RPMI7951 (cell line): ENCODE results near the gene COL8A2. TPM values are rescaled to one million over a fixed set of nuclear protein-coding genes. Genes with fewer than 3 reads are reported as not detected.
A peak's percentile ranks its signal among the peaks of the same experiment; 100 is the strongest.

Experiments used
- DNase-seq: peaks from one replicate; pipeline ENCODE4 v3.0.0-alpha.2; 2012; ENCODE audit warnings: low read depth
- total RNA-seq: library from RNA; depleted of rRNA; stranded (reverse); fragments of >200 nt; shearing (Covaris generic); gene quantifications from 2 replicates; pipeline ENCODE4 v1.2.3, GENCODE V29; 2014

Gene COL8A2
- total RNA-seq, 1 experiment from 2014 or later: 0.96 TPM

GRCh38 chr1:36157973-36158826 lies 33.2 kb upstream of the COL8A2 start:
- DNase-seq: no peak

GRCh38 chr1:36157115-36157903 lies 32.3 kb upstream of the COL8A2 start:
- DNase-seq: peak; percentile 24

- peak; percentile 60 for DNase-seq
These were observed 31.5 kb upstream of the COL8A2 start for GRCh38 chr1:36156329-36157114.

- peak; percentile 85 for DNase-seq
These were observed 30.6 kb upstream of the COL8A2 start, which contains the start of gene MAP7D1 for GRCh38 chr1:36155408-36156328. TSS of gene MAP7D1 (plus strand) at chr1:36156160. CDS start at chr1:36156418, 258 bp downstream.

- DNase-seq: peak; percentile 40
These were observed 29.9 kb upstream of the COL8A2 start for GRCh38 chr1:36154765-36155407.

DNA sequence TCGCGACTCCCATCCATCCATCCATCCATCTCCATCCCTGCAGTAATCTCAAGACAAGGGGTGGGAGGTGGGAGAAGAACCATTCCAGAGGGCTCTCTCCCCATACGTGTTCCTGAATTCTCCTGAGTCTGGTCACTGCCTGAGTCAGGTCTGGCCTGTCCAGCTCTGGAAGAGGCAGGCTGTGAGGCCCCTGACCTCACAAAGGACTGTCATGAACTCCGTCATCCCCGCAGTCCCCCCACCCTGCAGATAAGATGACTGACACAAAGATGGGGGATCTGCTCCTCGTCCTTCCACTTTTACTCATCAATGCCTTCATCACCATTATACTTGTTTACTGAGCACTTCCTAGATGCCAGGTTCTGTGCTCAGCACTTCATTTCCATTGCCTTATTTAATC lies 29.3 kb upstream of the COL8A2 start:
- DNase-seq: no peak

DNA sequence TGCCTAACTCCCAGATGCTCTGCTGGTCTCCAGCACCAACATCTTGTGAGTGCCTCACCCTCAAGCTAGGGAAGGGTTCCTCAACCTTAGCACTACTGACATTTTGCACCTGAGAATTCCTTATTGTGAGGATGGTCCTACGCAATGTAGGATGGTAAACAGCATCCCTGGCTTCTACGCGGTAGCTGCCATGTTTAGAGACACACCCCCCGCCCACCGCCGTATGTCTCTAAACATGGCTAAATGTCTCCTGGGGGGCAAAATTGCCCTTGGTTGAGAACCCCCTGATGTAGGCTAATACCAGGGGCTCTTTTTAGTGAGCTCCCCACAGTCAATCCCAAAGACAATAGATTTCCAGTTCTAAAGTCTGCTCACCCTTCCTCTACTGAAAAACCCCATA lies 28.5 kb upstream of the COL8A2 start:
- no peak for DNase-seq

GRCh38 chr1:36151845-36152203 lies 26.8 kb upstream of the COL8A2 start:
- DNase-seq: peak; percentile 35

DNA sequence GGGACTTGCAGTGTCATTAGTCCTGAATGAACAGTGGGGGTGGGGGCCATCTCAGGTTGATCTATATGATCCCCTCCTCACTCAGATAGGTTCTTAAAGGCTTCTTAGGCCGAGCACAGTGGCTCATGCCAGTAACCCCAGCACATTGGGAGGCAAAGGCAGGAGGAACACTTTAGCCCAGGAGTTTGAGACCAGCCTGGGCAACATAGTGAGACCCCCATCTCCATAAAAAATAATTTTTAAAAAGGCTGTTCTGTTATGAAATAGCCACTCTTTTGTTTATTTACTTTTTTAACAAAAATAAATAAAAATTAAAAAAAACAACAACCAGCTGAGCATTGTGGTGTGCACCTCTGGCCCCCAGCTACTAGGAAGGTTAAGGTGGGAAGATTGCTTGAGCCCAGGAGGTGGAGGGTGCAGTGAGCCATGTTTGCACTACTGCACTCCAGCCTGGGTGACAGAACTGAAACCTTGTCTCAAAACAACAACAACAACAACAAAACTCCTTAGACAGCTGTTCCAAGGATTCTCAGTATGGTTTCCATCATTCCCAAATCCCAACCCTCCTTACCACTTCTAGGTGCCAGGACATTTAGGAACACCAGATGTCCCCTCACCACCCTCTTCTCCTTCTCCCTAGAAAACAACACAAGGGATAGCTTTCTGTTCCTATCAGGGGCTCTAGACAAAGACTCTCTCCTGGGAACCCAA lies 26.3 kb upstream of the COL8A2 start:
- no peak for DNase-seq

DNA sequence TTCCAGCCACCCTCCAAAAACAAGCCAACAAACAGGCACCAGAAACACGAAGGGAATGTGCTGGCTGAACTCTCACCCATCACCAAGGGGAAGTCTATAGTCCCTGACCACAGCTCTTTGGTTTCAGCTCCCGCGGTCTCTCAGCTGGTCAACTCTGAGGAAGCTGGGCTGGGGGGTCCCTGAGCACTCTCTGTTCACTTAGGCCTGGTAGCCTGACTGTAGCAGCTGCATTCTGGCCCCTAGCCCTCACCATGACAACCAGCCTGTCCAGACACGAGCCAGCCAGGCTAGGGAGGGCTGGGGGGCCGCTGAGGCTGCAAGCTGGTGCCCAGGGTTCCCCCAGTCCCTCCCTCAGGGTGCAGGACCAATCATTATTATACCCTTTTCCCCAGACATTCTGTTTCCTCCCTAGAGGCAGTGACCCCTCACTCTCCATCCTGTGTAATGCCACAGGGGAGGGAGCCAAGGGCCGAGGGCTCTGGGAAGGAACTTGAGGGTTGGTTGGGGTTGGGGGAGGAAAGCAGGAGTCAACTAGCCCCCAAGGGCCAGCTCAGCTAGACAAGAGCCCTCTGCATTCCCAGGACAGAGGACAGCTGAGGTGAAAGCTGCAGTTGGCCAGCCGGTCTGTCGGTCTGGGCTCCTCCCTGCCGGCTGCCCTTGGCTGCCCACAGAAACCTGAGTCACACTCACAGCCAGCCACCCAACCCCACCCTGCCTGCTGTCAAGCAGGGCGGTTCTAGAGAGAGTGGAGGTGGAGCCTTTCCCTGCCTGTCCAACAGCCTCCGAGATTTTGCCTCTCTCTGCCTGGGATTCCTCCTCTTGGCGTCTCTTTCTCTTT lies 25.5 kb upstream of the COL8A2 start:
- peak; percentile 98 for DNase-seq

DNA sequence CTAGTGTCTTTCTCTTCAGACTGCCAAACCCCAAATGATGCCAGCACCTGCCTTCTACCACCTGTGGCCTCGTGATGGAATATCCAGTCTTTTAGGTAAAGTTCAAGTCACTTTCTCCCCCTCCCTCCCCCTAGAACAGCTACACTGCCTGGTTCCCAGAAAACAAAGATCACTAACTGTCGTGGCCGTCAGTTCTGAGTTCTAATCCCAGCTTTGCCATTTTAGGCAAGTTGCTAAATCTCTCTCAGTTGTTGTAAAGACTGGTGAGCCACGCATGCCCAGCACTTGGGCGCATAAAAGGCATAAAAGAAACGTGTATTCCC lies 24.9 kb upstream of the COL8A2 start:
- no peak for DNase-seq

DNA sequence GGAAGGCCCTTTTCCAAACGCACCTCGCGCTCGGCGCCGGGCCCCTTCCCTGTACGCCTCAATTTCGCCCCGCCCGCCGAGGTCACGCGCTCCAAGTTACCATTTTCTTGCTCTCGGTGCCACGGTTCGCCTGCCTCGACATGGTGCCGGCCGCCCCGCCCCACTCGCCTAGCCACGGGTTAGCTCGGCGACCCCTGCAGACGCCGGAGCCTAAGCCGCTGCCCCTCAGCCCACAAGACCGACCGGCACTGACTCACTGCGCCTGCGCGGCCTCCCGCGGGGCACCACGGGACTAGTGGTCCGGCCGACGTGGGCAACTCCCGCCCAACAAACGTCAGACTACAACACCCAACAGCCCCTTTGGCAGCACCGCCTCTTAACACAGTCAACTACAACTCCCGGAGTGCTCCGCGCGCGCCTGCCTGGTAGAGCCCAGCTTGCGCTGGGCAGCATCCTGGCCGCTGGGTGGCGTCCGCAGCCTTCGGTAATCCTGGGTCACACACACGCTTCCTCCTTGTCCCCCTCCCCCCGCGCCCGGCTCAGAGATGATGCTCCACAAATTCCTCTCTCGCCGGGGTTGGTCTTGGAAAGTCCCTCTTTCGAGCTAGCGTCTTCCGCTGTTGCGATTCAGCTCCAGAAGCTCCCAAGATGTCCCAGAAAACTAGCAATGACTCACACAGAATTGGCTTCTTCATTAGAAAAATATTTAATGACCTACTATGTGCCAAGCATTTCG lies 24.4 kb upstream of the COL8A2 start, which contains the start of gene TRAPPC3:
Gene TRAPPC3 (minus strand): TSS at position 250 of the 736 bp plus-strand sequence. CDS start 108 bp downstream, at position 142.
- peak; percentile 100 for DNase-seq

GRCh38 chr1:36148821-36149236 lies 23.8 kb upstream of the COL8A2 start:
- DNase-seq: no peak

GRCh38 chr1:36144413-36144812 lies 19.4 kb upstream of the COL8A2 start:
- no peak for DNase-seq

DNA sequence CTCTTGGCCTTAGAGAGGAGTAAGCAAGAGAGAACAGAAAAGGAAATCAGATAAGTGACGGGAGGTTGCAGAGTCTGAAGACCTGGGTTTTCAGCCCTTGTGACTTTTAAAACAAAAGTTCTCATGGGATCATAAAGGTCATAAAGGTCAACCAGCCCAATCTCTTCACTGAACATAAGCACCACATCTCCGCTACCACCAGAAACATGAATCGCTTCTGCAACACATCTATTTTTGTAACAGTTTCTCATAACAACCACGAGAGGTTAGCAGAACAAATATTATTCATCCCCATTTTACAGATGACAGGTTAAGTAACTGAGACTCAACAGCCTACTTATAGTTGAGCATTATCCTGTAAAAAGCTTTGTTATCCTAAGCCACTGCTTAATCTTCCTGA lies 18.4 kb upstream of the COL8A2 start:
- DNase-seq: no peak

GRCh38 chr1:36142121-36142520 lies 17.1 kb upstream of the COL8A2 start:
- peak; percentile 29 for DNase-seq

GRCh38 chr1:36139521-36139920 lies 14.5 kb upstream of the COL8A2 start:
- DNase-seq: no peak

DNA sequence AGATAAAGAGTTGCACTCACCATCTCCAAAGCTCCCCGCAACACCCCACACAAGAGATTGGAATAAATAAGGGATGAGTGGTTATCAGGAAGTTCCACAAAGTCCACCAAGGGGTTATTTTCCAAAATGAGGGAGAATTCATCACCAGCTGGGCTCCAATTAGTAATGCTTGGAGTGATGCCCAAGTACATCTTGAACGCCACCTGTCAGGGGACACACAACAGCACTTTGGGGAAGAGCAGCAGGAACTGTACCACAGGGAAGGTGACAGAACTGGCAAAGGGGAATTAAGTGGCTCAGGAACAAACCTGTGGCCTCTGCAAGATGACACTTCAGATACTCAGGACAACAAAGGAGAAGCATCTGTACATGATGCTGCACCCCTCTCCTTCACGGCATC lies 12.8 kb upstream of the COL8A2 start:
- DNase-seq: no peak
